ENCODE results near the gene DNAI4. TPM values are rescaled to one million over a fixed set of nuclear protein-coding genes. Genes with fewer than 3 reads are reported as not detected.

The DNAI4 gene
- polyA plus RNA-seq, 1 donor (not counting 4 experiments of a cell fraction or from before 2014, with no cell fraction given): 4.1 TPM

- peaks cover 0 to 3% of the 10 kb centered on the region in 2 experiments for H3K36me3 ChIP-seq (ENCODE audit: control insufficient read depth in 2 of 2, extremely low read depth in 1 of 2, insufficient read depth in 2 of 2, low read length in 2 of 2)
- H3K9me3 ChIP-seq (ENCODE audit: control insufficient read depth, low read depth, low read length): no peaks in the 10 kb centered on the region
- H3K27ac ChIP-seq (ENCODE audit: control insufficient read depth, insufficient read depth, low read length): no peak overlapping the region
- H3K27me3 ChIP-seq (ENCODE audit: control insufficient read depth, extremely low read depth, insufficient read depth, low read length): no peaks in the 10 kb centered on the region
- DNase-seq (ENCODE audit: low read depth, low spot score) (no peak), FAIRE-seq (no peak)
- no peak overlapping the region for H3K9ac ChIP-seq (ENCODE audit: control insufficient read depth, extremely low read depth, insufficient read depth, low read length)
- H3K9me1 ChIP-seq (ENCODE audit: control insufficient read depth, extremely low read depth, insufficient read depth, low read length): no peaks in the 10 kb centered on the region
- no peak overlapping the region for H3K4me3 ChIP-seq (ENCODE audit: control insufficient read depth in 2 of 3, extremely low read depth in 1 of 3, insufficient read depth in 2 of 3, low read depth in 1 of 3, low read length in 3 of 3)
- TF ChIP-seq EZH2 (IDR thresholded peaks at IDR 0.05; ENCODE audit: low read length) (no peak), CTCF (optimal IDR thresholded peaks at IDR 0.05 in 1 of 3, IDR thresholded peaks at IDR 0.05 in 1 of 3, conservative IDR thresholded peaks at IDR 0.05 in 1 of 3; ENCODE audit: extremely low read depth in 1 of 3, insufficient read depth in 2 of 3, low read length in 3 of 3) (no peak)
- no peak overlapping the region for H2AFZ ChIP-seq (ENCODE audit: control insufficient read depth, low read length)
- dilution Hi-C loops (cut with MboI; ENCODE audit: extremely low pct_ligation_motif_present, low sequenced_read_pairs): no loop called here
- H3K79me2 ChIP-seq (ENCODE audit: control insufficient read depth, insufficient read depth, low read length): peaks cover 22% of the 10 kb centered on the region
- H3K4me1 ChIP-seq (ENCODE audit: control insufficient read depth, extremely low read depth, insufficient read depth, low read length): peaks cover 8% of the 10 kb centered on the region
- H3K4me2 ChIP-seq (ENCODE audit: control insufficient read depth, extremely low read depth, insufficient read depth, low read depth, low read length): no peak overlapping the region
- no peaks in the 10 kb centered on the region for H4K20me1 ChIP-seq (ENCODE audit: control insufficient read depth, extremely low read depth, insufficient read depth, low read length)
These were observed 5.6 kb downstream of the DNAI4 start for GRCh38 chr1:66919063-66919462.

- Histone ChIP-seq H4K20me1 (ENCODE audit: control insufficient read depth, extremely low read depth, insufficient read depth, low read length) (no peaks in the 10 kb centered on the region), H3K27me3 (ENCODE audit: control insufficient read depth, extremely low read depth, insufficient read depth, low read length) (no peaks in the 10 kb centered on the region), H3K9ac (ENCODE audit: control insufficient read depth, extremely low read depth, insufficient read depth, low read length) (no peak overlapping the region), H3K79me2 (ENCODE audit: control insufficient read depth, insufficient read depth, low read length) (peaks cover 9% of the 10 kb centered on the region), H3K9me1 (ENCODE audit: control insufficient read depth, extremely low read depth, insufficient read depth, low read length) (no peaks in the 10 kb centered on the region), H3K36me3 (ENCODE audit: control insufficient read depth in 2 of 2, extremely low read depth in 1 of 2, insufficient read depth in 2 of 2, low read length in 2 of 2) (peaks cover 0 to 3% of the 10 kb centered on the region in 2 experiments), H3K27ac (ENCODE audit: control insufficient read depth, insufficient read depth, low read length) (no peak overlapping the region), H3K9me3 (ENCODE audit: control insufficient read depth, low read depth, low read length) (no peaks in the 10 kb centered on the region), H3K4me3 (ENCODE audit: control insufficient read depth in 2 of 3, extremely low read depth in 1 of 3, insufficient read depth in 2 of 3, low read depth in 1 of 3, low read length in 3 of 3) (no peak overlapping the region), H3K4me1 (ENCODE audit: control insufficient read depth, extremely low read depth, insufficient read depth, low read length) (no peaks in the 10 kb centered on the region), H3K4me2 (ENCODE audit: control insufficient read depth, extremely low read depth, insufficient read depth, low read depth, low read length) (no peak overlapping the region), H2AFZ (ENCODE audit: control insufficient read depth, low read length) (no peak overlapping the region)
- dilution Hi-C loops (cut with MboI; ENCODE audit: extremely low pct_ligation_motif_present, low sequenced_read_pairs): no loop called here
- no peak for FAIRE-seq
- DNase-seq (ENCODE audit: low read depth, low spot score): no peak
- TF ChIP-seq EZH2 (IDR thresholded peaks at IDR 0.05; ENCODE audit: low read length) (no peak), CTCF (optimal IDR thresholded peaks at IDR 0.05 in 1 of 3, IDR thresholded peaks at IDR 0.05 in 1 of 3, conservative IDR thresholded peaks at IDR 0.05 in 1 of 3; ENCODE audit: extremely low read depth in 1 of 3, insufficient read depth in 2 of 3, low read length in 3 of 3) (no peak)
These were observed 7.2 kb downstream of the DNAI4 start for GRCh38 chr1:66917476-66917875.
